ES-I3 (cell line): ENCODE results near the gene CORIN.
"Not testable (repeated sequence)": the region's sequence is repeated elsewhere in the genome, so short reads cannot be mapped to it uniquely, and the experiment has no call there.

Experiments
- H3K36me3 ChIP-seq: 2 replicates; pipeline ENCODE4 v1.6.1; 2013; ENCODE audit warnings: mild to moderate bottlenecking, low read length, control low read depth, moderate library complexity; ENCODE audit not compliant: insufficient read depth
- H3K4me1 ChIP-seq: 2 replicates; pipeline ENCODE4 v1.6.1; 2013; ENCODE audit warnings: mild to moderate bottlenecking, control low read depth, low read length; ENCODE audit not compliant: insufficient read depth
- H3K9ac ChIP-seq: 2 replicates; pipeline ENCODE4 v1.6.1; 2013; ENCODE audit warnings: low read depth, mild to moderate bottlenecking, low read length, moderate library complexity
- H3K9me3 ChIP-seq: 2 replicates; pipeline ENCODE4 v1.6.1; 2013; ENCODE audit warnings: mild to moderate bottlenecking, low read length, moderate library complexity; ENCODE audit not compliant: control insufficient read depth, insufficient read depth

CORIN gene

DNA sequence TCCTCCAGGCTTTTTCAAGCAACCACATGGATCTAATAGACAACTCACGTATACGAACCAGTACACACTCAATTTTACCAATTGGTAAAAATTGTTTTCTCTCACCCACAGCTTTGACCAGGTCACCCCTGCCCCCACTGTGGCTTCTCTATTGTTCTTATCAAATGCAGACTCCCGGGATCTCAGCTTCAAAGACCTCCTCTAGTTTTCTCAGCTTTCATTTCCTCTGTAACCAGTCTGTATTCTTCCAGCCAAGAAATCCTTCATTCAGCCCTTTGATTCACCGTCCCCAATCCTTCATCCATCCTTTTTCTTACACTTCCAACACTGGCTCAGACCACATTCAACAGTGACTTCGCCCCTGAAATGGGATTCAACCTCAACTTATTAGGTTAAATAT is 120.7 kb downstream of the CORIN start:
- no peak overlapping the region for H3K9ac ChIP-seq
- peaks cover 8% of the 10 kb centered on the region for H3K4me1 ChIP-seq
- no peaks in the 10 kb centered on the region for H3K9me3 ChIP-seq
- no peaks in the 10 kb centered on the region for H3K36me3 ChIP-seq

DNA sequence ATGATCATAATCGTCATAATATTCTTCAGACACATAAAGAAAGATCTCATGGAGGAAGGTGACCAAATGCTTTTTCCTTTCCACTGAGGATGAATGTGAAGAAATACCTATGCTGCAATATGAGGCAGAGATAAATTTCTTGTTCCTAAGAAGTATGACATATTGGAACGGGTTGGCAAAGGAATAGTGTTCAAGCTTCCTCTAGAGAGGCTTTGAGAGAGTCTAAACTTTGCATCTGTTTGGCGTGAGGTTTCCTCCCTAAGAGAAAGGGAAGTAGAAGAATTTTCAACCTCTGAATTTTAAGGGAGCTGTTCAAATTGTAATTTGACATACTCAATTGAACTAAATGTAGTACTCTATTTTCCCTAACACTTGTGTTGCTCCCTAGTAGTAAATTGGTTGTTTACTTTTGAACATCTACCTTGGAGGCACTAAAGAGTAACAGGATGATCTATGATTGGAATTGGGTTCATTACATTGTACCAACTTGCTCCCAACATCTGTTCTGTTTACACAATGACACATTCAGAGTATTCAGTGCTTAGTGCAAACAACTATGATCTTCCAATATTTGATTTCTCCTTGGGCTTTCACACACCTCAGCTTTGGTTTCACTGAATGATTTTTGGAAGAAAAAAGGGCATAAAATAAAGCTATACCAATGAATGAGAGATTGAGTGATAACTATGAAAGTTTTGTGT is 122.0 kb downstream of the CORIN start:
- peaks cover 8% of the 10 kb centered on the region for H3K4me1 ChIP-seq
- no peak overlapping the region for H3K9ac ChIP-seq

DNA sequence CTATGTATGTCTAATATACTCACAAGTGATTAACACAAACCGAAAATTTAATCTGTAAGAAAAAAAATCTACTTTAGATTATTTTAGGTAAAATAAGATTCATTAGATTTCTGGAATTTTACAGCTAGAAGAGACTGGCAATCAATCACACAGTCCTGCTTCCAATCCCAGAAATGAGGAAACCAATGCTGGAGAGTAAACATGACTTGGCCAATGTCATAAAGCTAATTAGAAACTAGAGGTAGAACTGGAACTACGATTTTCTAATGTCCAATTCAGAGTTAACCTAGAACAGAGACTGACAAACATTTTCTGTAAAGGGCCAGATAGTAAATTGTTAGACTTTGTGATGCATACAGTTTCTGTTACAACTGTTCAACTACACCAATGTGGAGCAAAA is 123.6 kb downstream of the CORIN start:
- Histone ChIP-seq H3K9me3 (no peaks in the 10 kb centered on the region), H3K36me3 (no peaks in the 10 kb centered on the region), H3K4me1 (peaks cover 8% of the 10 kb centered on the region), H3K9ac (no peak overlapping the region)

More for the DNA sequence above, 122.0 kb downstream of the CORIN start:
- Histone ChIP-seq H3K36me3 (no peaks in the 10 kb centered on the region), H3K9me3 (no peaks in the 10 kb centered on the region)

DNA sequence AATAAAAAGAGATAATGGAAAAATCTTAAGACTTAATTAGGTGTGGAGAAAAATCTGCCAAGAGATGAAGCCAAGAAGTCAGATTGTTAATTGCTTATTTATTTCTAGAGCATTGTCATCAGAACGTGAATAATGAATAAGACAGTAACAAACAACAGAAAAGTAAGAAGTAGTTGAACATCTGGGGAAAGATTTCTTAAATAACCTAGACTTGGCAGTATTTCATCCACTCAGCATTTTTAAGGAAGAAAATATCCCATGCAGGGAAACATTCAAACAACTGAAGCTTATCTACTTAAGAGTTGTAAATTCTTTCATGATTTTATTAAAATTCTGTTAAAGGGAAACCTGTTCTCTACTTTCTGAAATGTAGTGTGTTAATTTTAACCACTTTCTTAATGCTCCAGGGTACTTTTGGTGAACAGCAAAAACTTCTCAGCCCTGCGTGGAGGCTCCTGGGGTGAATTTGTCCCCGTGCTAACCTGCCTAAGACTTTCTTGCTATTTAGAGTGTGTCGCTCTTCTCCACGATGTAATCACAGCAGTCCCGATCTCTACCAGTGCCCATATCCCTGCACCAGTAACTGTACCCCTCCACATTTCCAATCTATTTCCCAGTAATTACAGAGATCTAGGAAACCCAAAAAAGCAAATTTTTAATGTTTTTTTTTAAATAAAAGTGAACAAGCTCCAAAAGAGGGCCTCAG is 124.6 kb downstream of the CORIN start:
- H3K4me1 ChIP-seq = peaks cover 8% of the 10 kb centered on the region
- H3K9ac ChIP-seq = no peak overlapping the region
- H3K9me3 ChIP-seq = no peaks in the 10 kb centered on the region
- no peaks in the 10 kb centered on the region for H3K36me3 ChIP-seq

DNA sequence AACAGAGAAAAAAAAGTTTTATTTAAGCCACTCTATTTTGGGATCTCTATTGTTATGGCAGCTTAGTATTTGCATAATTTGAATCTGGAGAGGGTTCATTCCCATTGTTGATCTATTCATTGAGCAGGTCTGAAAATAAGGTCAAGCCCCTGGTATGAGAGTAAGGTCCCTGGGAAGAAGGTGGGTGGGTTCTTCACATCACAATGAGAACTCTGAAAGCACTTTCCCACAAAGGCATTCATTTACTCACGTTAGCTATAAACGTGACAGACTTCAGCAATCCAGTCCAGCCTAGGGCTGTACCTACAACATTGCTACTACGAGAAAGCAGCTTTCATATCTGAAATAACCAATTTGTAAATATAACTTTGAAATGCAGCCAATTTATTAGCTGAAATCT is 126.2 kb downstream of the CORIN start:
- Histone ChIP-seq H3K9me3 (no peaks in the 10 kb centered on the region), H3K9ac (no peak overlapping the region), H3K4me1 (peaks cover 8% of the 10 kb centered on the region; the same call in 1 of the 2 replicates), H3K36me3 (no peaks in the 10 kb centered on the region)

DNA sequence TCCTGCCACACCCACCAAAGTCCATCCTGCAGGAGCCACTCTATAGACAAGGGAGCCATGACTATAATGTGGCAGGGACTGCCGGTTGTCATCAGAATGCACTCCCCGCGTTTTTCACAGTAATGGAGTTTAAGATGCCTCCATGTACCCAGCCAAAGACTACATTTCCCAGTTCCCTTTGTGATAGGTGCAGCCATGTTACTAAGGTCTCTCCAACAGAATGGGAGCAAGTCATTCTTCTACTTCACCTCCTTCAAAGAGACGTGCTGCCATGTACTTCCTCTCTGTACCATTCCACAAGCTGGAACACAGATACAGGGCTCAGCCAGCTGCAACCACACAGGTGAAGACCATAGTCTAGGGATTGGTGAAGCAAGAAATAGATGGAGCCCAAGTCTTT is 126.7 kb downstream of the CORIN start:
- Histone ChIP-seq H3K36me3 (no peaks in the 10 kb centered on the region), H3K4me1 (peaks cover 7% of the 10 kb centered on the region; the same call in 1 of the 2 replicates), H3K9me3 (no peaks in the 10 kb centered on the region), H3K9ac (no peak overlapping the region)

DNA sequence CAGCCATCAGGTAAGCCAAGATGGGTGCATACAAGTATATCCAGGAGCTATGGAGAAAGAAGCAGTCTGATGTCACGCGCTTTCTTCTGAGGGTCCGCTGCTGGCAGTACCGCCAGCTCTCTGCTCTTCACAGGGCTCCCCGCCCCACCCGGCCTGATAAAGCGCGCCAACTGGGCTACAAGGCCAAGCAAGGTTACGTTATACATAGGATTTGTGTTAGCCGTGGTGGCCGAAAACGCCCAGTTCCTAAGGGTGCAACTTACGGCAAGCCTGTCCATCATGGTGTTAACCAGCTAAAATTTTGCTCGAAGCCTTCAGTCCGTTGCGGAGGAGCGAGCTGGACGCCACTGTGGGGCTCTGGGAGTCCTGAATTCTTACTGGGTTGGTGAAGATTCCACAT is 131.5 kb downstream of the CORIN start:
- not testable (repeated sequence) for H3K4me1 ChIP-seq, H3K9ac ChIP-seq, H3K9me3 ChIP-seq, H3K36me3 ChIP-seq

DNA sequence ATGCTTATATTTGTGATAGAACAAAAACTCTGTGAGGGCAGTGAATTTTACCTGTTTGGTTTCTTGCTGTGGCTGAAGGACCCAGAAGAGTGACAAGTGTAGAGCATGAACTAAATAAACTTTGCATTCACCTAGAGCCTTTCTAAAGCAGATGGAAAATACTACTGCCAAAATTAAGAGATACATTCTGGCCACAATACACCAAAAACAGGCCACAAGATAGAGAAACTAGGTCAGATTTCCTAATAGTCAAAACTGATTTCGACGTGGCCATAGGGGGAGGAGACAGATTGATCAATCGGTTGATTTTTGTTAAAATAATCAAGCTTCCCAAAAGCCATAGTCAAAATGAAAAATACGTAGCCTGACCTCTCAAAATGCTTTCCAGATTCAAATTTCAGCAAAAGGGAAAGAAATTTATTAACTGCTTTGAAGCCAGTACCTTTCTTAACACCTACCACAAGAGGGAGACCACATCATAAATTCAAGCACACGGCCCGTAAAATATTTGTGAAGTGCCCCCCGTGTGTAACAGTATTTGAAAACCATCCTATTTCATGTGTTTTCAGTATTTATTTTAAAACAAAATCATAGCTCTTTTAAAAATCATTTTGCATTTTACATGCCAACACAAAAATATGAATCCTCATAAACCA is 132.4 kb downstream of the CORIN start:
- Histone ChIP-seq H3K9ac (no peak overlapping the region), H3K36me3 (no peaks in the 10 kb centered on the region), H3K4me1 (no peaks in the 10 kb centered on the region), H3K9me3 (no peaks in the 10 kb centered on the region)

DNA sequence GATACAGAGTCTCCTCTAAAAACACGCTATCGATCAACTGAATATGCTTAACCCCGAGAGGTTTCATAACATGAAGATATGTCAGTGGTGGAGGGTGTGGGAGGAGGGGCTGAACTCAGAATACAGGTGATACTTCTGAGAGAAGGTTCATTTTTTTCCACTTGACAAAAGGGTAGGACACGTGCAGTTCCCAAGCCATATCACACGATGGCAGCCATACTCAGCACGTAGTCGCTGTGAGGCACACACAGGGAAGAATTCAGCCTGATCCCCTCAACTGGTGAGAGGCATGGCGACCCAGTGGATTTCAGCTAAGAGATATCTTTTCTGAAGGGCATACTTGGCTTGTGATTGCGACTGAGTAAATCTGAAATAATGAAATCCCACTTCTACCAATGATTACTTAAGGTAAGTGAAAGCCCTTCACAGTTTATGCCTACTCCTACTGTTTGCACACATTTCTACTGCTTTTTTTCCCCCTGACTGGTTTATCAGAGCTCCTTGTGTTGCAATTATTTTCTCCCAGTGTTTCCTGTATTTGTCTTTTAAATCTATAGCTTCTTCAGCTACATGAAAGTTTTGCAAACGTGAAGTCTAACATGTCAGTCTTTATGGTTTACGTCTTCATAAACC is 133.1 kb downstream of the CORIN start:
- no peaks in the 10 kb centered on the region for H3K4me1 ChIP-seq
- H3K9me3 ChIP-seq = no peaks in the 10 kb centered on the region
- H3K36me3 ChIP-seq = no peaks in the 10 kb centered on the region
- H3K9ac ChIP-seq = no peak overlapping the region

DNA sequence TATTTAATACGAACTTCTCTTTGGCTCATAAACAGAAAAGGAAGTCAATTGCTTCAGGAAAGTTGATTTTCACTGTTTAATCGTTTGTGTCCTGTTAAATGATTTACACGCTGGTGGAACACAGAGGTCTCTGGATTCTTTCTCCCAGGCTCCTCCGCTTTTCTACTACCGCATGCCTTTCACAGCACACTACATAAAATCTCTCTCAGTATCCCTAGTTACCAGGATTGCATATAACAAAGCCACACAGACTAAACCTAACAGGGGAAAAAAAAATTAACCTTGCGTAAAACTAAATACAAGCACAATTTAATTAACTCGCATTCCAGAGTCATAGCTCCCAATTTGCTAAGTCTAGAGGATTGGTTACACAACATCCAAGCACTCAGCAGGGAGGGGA is 133.9 kb downstream of the CORIN start:
- Histone ChIP-seq H3K9ac (no peak overlapping the region), H3K9me3 (no peaks in the 10 kb centered on the region), H3K4me1 (no peaks in the 10 kb centered on the region), H3K36me3 (no peaks in the 10 kb centered on the region)

DNA sequence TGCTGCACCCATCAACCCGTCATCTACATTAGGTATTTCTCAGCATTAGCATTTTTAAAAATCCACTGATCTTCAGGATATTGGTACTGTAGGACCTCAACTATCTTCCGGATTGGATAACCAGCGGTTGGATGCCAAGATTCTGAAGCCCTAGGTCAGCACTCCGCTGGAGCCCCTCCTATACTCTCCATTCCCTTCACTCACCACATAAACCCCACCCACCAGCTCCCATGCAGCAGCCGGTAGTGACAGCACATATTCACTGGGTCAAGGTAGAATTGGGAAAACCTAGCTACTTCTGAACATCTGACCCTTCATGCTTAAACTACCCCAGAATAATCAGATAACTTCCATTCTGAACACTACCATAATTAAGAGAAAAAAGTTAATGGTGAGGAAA is 134.9 kb downstream of the CORIN start:
- Histone ChIP-seq H3K9me3 (no peaks in the 10 kb centered on the region), H3K4me1 (peaks cover 5% of the 10 kb centered on the region; the same call in 1 of the 2 replicates), H3K36me3 (no peaks in the 10 kb centered on the region), H3K9ac (no peak overlapping the region)

DNA sequence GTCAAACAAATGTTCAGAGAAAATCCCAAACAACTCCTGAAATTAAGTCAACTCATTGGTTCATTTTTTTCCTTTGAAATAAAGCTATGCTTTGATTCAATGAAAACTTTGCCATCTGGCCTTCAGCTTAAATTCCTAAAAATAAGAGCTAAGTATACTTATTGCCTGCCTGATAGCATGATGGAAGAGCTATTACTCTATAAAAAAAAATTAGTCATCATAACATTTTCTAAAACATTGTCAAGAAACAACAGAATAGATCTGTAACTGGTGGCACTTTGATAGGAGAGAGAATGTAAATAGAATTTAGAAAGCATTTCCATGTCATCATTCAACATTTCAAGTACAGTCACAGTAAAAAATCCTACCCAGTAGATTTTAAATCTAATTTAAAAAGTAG is 136.6 kb downstream of the CORIN start:
- H3K9ac ChIP-seq = no peak overlapping the region
- peaks cover 5% of the 10 kb centered on the region; the same call in 1 of the 2 replicates for H3K4me1 ChIP-seq
- H3K36me3 ChIP-seq = no peaks in the 10 kb centered on the region
- no peaks in the 10 kb centered on the region for H3K9me3 ChIP-seq

DNA sequence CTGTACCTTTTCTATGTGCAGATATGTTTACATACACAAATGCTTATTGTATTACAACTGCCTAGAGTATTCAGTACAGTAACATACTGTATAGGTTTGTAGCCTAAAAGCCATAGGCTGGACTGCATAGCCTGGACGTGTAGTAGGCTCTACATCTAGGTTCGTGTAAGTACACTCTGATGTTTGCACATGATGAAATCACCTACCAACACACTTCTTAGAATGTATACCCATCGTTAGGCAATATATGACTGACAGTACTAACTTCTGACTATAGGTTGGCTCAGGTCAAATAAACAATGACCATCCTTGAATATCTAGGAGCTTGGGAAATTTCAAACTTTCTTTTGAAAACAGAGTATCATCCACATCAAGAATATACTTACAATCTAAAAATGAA is 139.0 kb downstream of the CORIN start:
- H3K36me3 ChIP-seq = no peaks in the 10 kb centered on the region
- H3K9ac ChIP-seq = no peak overlapping the region
- H3K9me3 ChIP-seq = no peaks in the 10 kb centered on the region
- H3K4me1 ChIP-seq = peaks cover 5% of the 10 kb centered on the region; the same call in 1 of the 2 replicates

DNA sequence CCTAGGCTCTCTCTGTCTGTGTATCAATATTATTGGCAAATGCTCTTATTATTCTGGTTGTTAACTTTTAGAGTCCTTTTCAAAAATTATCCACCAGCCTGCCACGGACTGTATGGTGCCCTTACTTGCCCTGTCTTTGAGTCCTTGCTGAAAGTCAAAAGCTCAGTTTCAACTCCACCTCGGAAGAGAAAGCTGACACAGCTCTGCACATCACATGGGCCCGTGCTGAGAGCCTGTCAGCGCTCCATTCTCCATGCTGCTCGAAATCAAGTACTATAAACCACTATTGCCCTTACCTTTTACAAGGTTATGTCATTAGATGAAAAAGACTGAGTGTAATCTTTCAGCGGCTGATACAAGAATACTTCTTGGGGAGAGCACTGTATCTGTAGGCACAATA is 141.0 kb downstream of the CORIN start:
- Histone ChIP-seq H3K4me1 (peaks cover 5% of the 10 kb centered on the region; the same call in 1 of the 2 replicates), H3K9ac (no peak overlapping the region)

More for the DNA sequence above, 141.0 kb downstream of the CORIN start:
- Histone ChIP-seq H3K36me3 (no peaks in the 10 kb centered on the region), H3K9me3 (no peaks in the 10 kb centered on the region)
